PC-9 (cell line): ENCODE measurements around the gene MOCOS. TPM values are rescaled to one million over a fixed set of nuclear protein-coding genes. Genes with fewer than 3 reads are reported as not detected.

Source experiments
- BruUV-seq: library from RNA; stranded (reverse); fragments of 400-500 nt; replicated peaks from 2 replicates; lab custom pipeline; 2021; lab: Mats Ljungman, UMichigan
- CTCF ChIA-PET: fragments of 300-600 bp; sonication (Branson Sonifier 250); formaldehyde crosslinking; loops from one replicate; lab custom pipeline; 2022; ENCODE audit warnings: antibody characterized with exemption; lab: Charles Lee
- POLR2A ChIA-PET: fragments of 300-600 bp; sonication (Branson Sonifier 250); formaldehyde crosslinking; loops from one replicate; lab custom pipeline; 2022; ENCODE audit warnings: antibody characterized with exemption; ENCODE audit not compliant: unreplicated experiment; lab: Charles Lee
- DNase-seq, 2 experiments: peaks; one replicate each; pipeline versions ENCODE4 v3.0.0 to v3.0.0-alpha.2; 2015 to 2022; ENCODE audit warnings: mixed read lengths in 1 of 2
- H2AFZ ChIP-seq: fragments of 200-600 bp; sonication (generic); 2 replicates; pipeline ENCODE4 v1.8.1; 2017; ENCODE audit warnings: antibody characterized with exemption
- H3F3A ChIP-seq: fragments of 200-600 bp; sonication (generic); 2 replicates; pipeline ENCODE4 v1.8.1; 2017; ENCODE audit warnings: antibody characterized with exemption, mild to moderate bottlenecking, low read depth; ENCODE audit not compliant: insufficient read depth
- H3K27ac ChIP-seq: fragments of 200-600 bp; sonication (generic); 2 replicates; pipeline ENCODE4 v1.6.1; 2016; ENCODE audit warnings: mixed run types
- H3K27me3 ChIP-seq: fragments of 200-600 bp; sonication (generic); 2 replicates; pipeline ENCODE4 v1.6.1; 2016; ENCODE audit warnings: low read depth, mixed run types; ENCODE audit not compliant: insufficient read depth
- H3K36me3 ChIP-seq: fragments of 200-600 bp; sonication (generic); 2 replicates; pipeline ENCODE4 v1.6.1; 2016; ENCODE audit warnings: low read depth, mixed run types
- H3K4me1 ChIP-seq: fragments of 200-600 bp; sonication (generic); replicated peaks from 2 replicates; pipeline ENCODE4 v1.6.1; 2016; ENCODE audit warnings: mixed run types; ENCODE audit not compliant: insufficient read depth
- H3K4me2 ChIP-seq: fragments of 200-600 bp; sonication (generic); 2 replicates; pipeline ENCODE4 v1.6.1; 2017; ENCODE audit warnings: mixed run types
- H3K4me3 ChIP-seq: fragments of 200-600 bp; sonication (generic); 2 replicates; pipeline ENCODE4 v1.6.1; 2016; ENCODE audit warnings: mixed run types
- H3K79me2 ChIP-seq: fragments of 200-600 bp; sonication (generic); 2 replicates; pipeline ENCODE4 v1.6.1; 2017; ENCODE audit warnings: low read depth, mixed run types
- H3K9me2 ChIP-seq: fragments of 200-600 bp; sonication (generic); 2 replicates; pipeline ENCODE4 v1.8.1; 2017; ENCODE audit warnings: mild to moderate bottlenecking; ENCODE audit not compliant: insufficient read depth
- H3K9me3 ChIP-seq: fragments of 200-600 bp; sonication (generic); 2 replicates; pipeline ENCODE4 v1.8.1; 2016; ENCODE audit warnings: low read depth; ENCODE audit not compliant: insufficient read depth
- H4K20me1 ChIP-seq: fragments of 200-600 bp; sonication (generic); 2 replicates; pipeline ENCODE4 v1.8.1; 2017; ENCODE audit not compliant: insufficient read depth
- CTCF ChIP-seq: fragments of 200-600 bp; sonication (generic); conservative IDR thresholded peaks from 2 replicates; pipeline ENCODE4 v1.6.1; 2017; ENCODE audit warnings: mixed run types, antibody characterized with exemption, mild to moderate bottlenecking, moderate library complexity
- EZH2 ChIP-seq: fragments of 200-600 bp; sonication (generic); IDR thresholded peaks from 2 replicates; pipeline ENCODE4 v1.8.0; 2017; ENCODE audit warnings: antibody characterized with exemption, low read depth
- intact Hi-C: fragments of 100-400 bp; cut with micrococcal nuclease; formaldehyde crosslinking; loops from one replicate; pipeline ENCODE4 v1.10.0; 2022; ENCODE audit not compliant: unreplicated experiment
- total RNA-seq: library from RNA; stranded (reverse); gene quantifications from 2 replicates; pipeline ENCODE4 v1.2.3, GENCODE V29; 2021

The MOCOS gene
- total RNA-seq, 1 experiment from 2014 or later: 30.4 TPM

- no peaks in the 10 kb centered on the region for H3K79me2 ChIP-seq
- no peaks in the 10 kb centered on the region for H3K9me3 ChIP-seq
- peak; percentile 11 to 41 for DNase-seq
- TF ChIP-seq CTCF (peak; percentile 81), EZH2 (no peak)
- no peak overlapping the region for H3K4me3 ChIP-seq
- ChIA-PET POLR2A (no interaction called here), CTCF (interaction anchor here (0.7 kb wide), 2 partner anchors 182 to 189 kb away, joined by 4 read pairs; no protein-coding TSS in a partner anchor)
- H3F3A ChIP-seq: no peaks in the 10 kb centered on the region
- H2AFZ ChIP-seq: no peak overlapping the region
- no peak overlapping the region for H3K27ac ChIP-seq
- no peaks in the 10 kb centered on the region for H3K36me3 ChIP-seq
- H3K4me1 ChIP-seq: no peaks in the 10 kb centered on the region
- H3K9me2 ChIP-seq: no peaks in the 10 kb centered on the region
- intact Hi-C loops: loop anchor here (1.0 to 5.0 kb wide), 4 partner anchors 188 to 1052 kb away; no protein-coding TSS in a partner anchor
- no TSS peak for BruUV-seq
- H3K4me2 ChIP-seq: no peak overlapping the region
- no peaks in the 10 kb centered on the region for H4K20me1 ChIP-seq
- H3K27me3 ChIP-seq: no peaks in the 10 kb centered on the region
Observed at GRCh38 chr18:36284671-36285295, 97.5 kb downstream of the MOCOS start.

- Histone ChIP-seq H3K9me3 (no peaks in the 10 kb centered on the region), H3K9me2 (no peaks in the 10 kb centered on the region), H4K20me1 (no peaks in the 10 kb centered on the region), H3K27ac (no peak overlapping the region), H3K27me3 (no peaks in the 10 kb centered on the region), H3K4me2 (no peak overlapping the region), H3K4me3 (no peak overlapping the region), H3K4me1 (no peaks in the 10 kb centered on the region), H3F3A (no peaks in the 10 kb centered on the region), H3K79me2 (no peaks in the 10 kb centered on the region), H3K36me3 (no peaks in the 10 kb centered on the region), H2AFZ (no peak overlapping the region)
- POLR2A ChIA-PET: no interaction called here
- no peak for DNase-seq
- no TSS peak for BruUV-seq
- intact Hi-C loops: loop anchor here (2.0 kb wide), 1 partner anchor 285 kb away; no protein-coding TSS in a partner anchor
- TF ChIP-seq CTCF: no peak
- TF ChIP-seq EZH2: no peak
- CTCF ChIA-PET: no interaction called here
Observed at GRCh38 chr18:36287653-36288052, 100.4 kb downstream of the MOCOS start.

GRCh38 chr18:36288689-36289088 lies 101.4 kb downstream of the MOCOS start:
- Histone ChIP-seq H4K20me1 (no peaks in the 10 kb centered on the region), H3K4me3 (no peak overlapping the region), H3K27me3 (no peaks in the 10 kb centered on the region), H3K9me3 (no peaks in the 10 kb centered on the region), H3K4me2 (no peak overlapping the region), H3F3A (no peaks in the 10 kb centered on the region), H3K27ac (no peak overlapping the region), H2AFZ (no peak overlapping the region), H3K36me3 (no peaks in the 10 kb centered on the region), H3K9me2 (no peaks in the 10 kb centered on the region), H3K79me2 (no peaks in the 10 kb centered on the region), H3K4me1 (no peaks in the 10 kb centered on the region)
- CTCF ChIA-PET: no interaction called here
- POLR2A ChIA-PET: no interaction called here
- DNase-seq: no peak
- TF ChIP-seq EZH2: no peak
- TF ChIP-seq CTCF: no peak
- no TSS peak for BruUV-seq
- intact Hi-C loops: no loop called here
